ENCODE measurements around the gene TMEM258.

Gene TMEM258

DNA sequence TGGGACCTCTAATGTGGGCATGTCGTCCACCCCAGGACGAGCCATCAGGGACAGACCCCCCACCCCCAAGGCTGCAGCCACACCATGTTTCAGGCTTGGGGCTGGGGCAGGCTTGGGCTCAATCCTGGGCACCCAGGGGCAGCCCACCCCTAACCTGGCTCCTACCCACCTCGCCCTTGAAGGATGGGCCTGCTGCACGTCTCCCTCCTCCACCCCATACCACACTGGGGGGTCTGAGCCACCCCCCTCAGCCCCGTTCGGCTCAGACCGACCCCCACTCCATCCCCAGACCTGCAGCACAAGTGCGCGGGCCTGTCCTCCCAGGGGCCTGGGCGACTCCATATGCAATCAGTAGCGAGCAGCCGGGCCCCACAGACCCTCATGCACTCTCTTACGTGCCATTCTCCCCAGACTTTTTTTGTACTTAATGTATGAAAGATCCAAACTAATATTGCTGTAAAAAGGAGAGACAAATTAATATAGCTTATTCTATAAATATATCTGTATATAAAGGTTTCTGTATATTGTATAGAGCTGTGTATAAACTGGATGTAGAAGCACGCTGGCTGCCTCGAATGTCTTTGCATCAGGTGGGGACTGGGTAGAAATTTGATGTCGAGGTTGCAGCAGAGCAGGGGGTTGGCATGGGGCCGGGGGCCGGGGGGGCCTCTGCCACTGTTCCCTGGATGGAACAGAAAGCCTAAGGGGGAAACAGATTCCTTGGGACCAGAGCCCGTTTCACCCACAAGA is 45.8 kb downstream of the TMEM258 start:
- Histone ChIP-seq H3K36me3 (replicated peaks in 1 of 2; ENCODE audit: control insufficient read depth in 2 of 2, insufficient read depth in 2 of 2, low read length in 2 of 2) (peaks cover 8 to 16% of the 10 kb centered on the region in 2 donors), H3K23ac (ENCODE audit: low read depth, low read length, poor library complexity) (no peak overlapping the region), H2BK120ac (ENCODE audit: low read depth, low read length) (no peak overlapping the region), H3K79me1 (ENCODE audit: low read depth, low read length) (no peaks in the 10 kb centered on the region), H3K14ac (ENCODE audit: low read length) (peak overlapping the region; percentile 25), H3K18ac (ENCODE audit: low read length) (no peak overlapping the region), H3K27me3 (ENCODE audit: control insufficient read depth in 3 of 3, insufficient read depth in 3 of 3, low read depth in 1 of 3, low read length in 3 of 3) (peaks cover 0 to under 1% (median 0%) of the 10 kb centered on the region in 3 experiments), H3K9me3 (replicated peaks in 1 of 2; ENCODE audit: control insufficient read depth in 2 of 2, insufficient read depth in 1 of 2, low read depth in 1 of 2, low read length in 2 of 2) (no peaks in the 10 kb centered on the region), H2BK15ac (ENCODE audit: low read length) (no peak overlapping the region), H2BK12ac (ENCODE audit: low read length) (no peak overlapping the region), H3K9ac (ENCODE audit: low read depth, low read length, poor library complexity) (no peak overlapping the region), H3K27ac (replicated peaks; ENCODE audit: low read length) (no peak overlapping the region), H3K4me1 (ENCODE audit: control insufficient read depth in 2 of 2, insufficient read depth in 1 of 2, low read depth in 1 of 2, low read length in 2 of 2) (peaks cover 22 to 44% of the 10 kb centered on the region in 2 donors), H3K4me3 (ENCODE audit: low read length in 2 of 2) (no peak overlapping the region), H2AFZ (ENCODE audit: low read length) (no peak overlapping the region), H2BK5ac (ENCODE audit: low read length) (no peak overlapping the region), H2AK5ac (ENCODE audit: low read depth, low read length) (peak overlapping the region; percentile 63), H3K4me2 (ENCODE audit: insufficient read depth, low read length, poor library complexity, severe bottlenecking) (no peak overlapping the region), H4K91ac (ENCODE audit: low read depth, low read length, poor library complexity) (no peak overlapping the region), H3K4ac (ENCODE audit: low read length) (no peak overlapping the region), H4K8ac (ENCODE audit: low read depth, low read length) (no peak overlapping the region)
- no CpG with 5 or more reads among the region's 19 CpGs for WGBS, 2 donors (ENCODE audit: extremely low coverage in 2 of 2, insufficient read length in 2 of 2, insufficient replicate concordance in 1 of 2)
- DNase-seq (ENCODE audit: low spot score) = no peak

GRCh38 chr11:61745781-61746441 is 46.5 kb downstream of the TMEM258 start:
- no peak overlapping the region for H2BK120ac ChIP-seq (ENCODE audit: low read depth, low read length)

DNA sequence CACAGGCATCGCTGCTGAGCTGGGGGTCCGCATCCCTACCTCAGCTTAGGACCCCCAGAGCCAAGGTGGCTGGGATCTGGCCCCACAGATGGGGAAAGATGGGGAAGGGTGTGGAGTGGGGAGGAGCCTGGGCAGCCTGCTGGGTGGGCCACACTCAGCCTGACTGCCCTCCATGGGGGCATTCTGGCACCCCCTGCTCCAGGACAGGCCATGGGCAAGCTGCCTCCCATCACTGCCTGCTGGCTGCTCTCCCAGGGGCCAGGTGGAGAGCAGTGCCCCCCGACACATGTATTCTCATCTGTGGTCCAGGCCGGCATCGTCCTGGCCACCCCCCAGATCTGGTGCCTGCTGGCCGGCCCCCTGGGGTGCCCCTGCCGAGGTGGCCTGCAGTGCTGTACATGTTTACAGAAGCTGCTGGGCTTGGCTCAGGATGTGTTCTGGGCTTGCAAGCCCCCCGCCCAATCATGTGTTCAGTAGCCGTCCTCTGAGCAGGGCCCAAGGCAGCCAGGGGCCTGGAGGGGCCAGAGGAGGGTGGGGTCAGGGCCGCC is 47.7 kb downstream of the TMEM258 start:
- WGBS, 2 donors (ENCODE audit: extremely low coverage in 2 of 2, insufficient read length in 2 of 2, insufficient replicate concordance in 1 of 2) = no CpG with 5 or more reads among the region's 10 CpGs
- peaks cover 15 to 32% of the 10 kb centered on the region in 2 donors for H3K36me3 ChIP-seq (replicated peaks in 1 of 2; ENCODE audit: control insufficient read depth in 2 of 2, insufficient read depth in 2 of 2, low read length in 2 of 2)
- peak overlapping the region; percentile 85 for H3K18ac ChIP-seq (ENCODE audit: low read length)

More at GRCh38 chr11:61745781-61746441, 46.5 kb downstream of the TMEM258 start:
- no peak overlapping the region for H4K8ac ChIP-seq (ENCODE audit: low read depth, low read length)
- H3K4me3 ChIP-seq (ENCODE audit: low read length in 2 of 2) = no peak overlapping the region
- H3K23ac ChIP-seq (ENCODE audit: low read depth, low read length, poor library complexity) = peak overlapping the region; percentile 17
- no peak overlapping the region for H4K91ac ChIP-seq (ENCODE audit: low read depth, low read length, poor library complexity)
- peaks cover 22 to 44% of the 10 kb centered on the region in 2 donors for H3K4me1 ChIP-seq (ENCODE audit: control insufficient read depth in 2 of 2, insufficient read depth in 1 of 2, low read depth in 1 of 2, low read length in 2 of 2)
- peak overlapping the region; percentile 21 for H3K14ac ChIP-seq (ENCODE audit: low read length)
- peaks cover 12 to 20% of the 10 kb centered on the region in 2 donors for H3K36me3 ChIP-seq (replicated peaks in 1 of 2; ENCODE audit: control insufficient read depth in 2 of 2, insufficient read depth in 2 of 2, low read length in 2 of 2)
- peak overlapping the region; percentile 84 for H3K9ac ChIP-seq (ENCODE audit: low read depth, low read length, poor library complexity)
- H2AK5ac ChIP-seq (ENCODE audit: low read depth, low read length) = peak overlapping the region; percentile 54
- H3K9me3 ChIP-seq (replicated peaks in 1 of 2; ENCODE audit: control insufficient read depth in 2 of 2, insufficient read depth in 1 of 2, low read depth in 1 of 2, low read length in 2 of 2) = no peaks in the 10 kb centered on the region
- H3K4me2 ChIP-seq (ENCODE audit: insufficient read depth, low read length, poor library complexity, severe bottlenecking) = no peak overlapping the region
- DNase-seq (ENCODE audit: low spot score) = no peak
- no peak overlapping the region for H2BK12ac ChIP-seq (ENCODE audit: low read length)
- no peaks in the 10 kb centered on the region for H3K79me1 ChIP-seq (ENCODE audit: low read depth, low read length)
- H2AFZ ChIP-seq (ENCODE audit: low read length) = no peak overlapping the region
- H2BK15ac ChIP-seq (ENCODE audit: low read length) = no peak overlapping the region
- H2BK5ac ChIP-seq (ENCODE audit: low read length) = peak overlapping the region; percentile 14
- no peaks in the 10 kb centered on the region for H3K27me3 ChIP-seq (ENCODE audit: control insufficient read depth in 3 of 3, insufficient read depth in 3 of 3, low read depth in 1 of 3, low read length in 3 of 3)
- no peak overlapping the region for H3K4ac ChIP-seq (ENCODE audit: low read length)
- H3K27ac ChIP-seq (replicated peaks; ENCODE audit: low read length) = no peak overlapping the region
- WGBS, 2 donors (ENCODE audit: extremely low coverage in 2 of 2, insufficient read length in 2 of 2, insufficient replicate concordance in 1 of 2) = no CpG with 5 or more reads among the region's 15 CpGs
- H3K18ac ChIP-seq (ENCODE audit: low read length) = peak overlapping the region; percentile 49

GRCh38 chr11:61744181-61744580 is 48.2 kb downstream of the TMEM258 start:
- Histone ChIP-seq H2BK15ac (ENCODE audit: low read length) (no peak overlapping the region), H2AK5ac (ENCODE audit: low read depth, low read length) (no peak overlapping the region), H2BK5ac (ENCODE audit: low read length) (peak overlapping the region; percentile 29), H3K9ac (ENCODE audit: low read depth, low read length, poor library complexity) (peak overlapping the region; percentile 44), H3K18ac (ENCODE audit: low read length) (peak overlapping the region; percentile 85), H3K27ac (replicated peaks; ENCODE audit: low read length) (no peak overlapping the region), H3K27me3 (ENCODE audit: control insufficient read depth in 3 of 3, insufficient read depth in 3 of 3, low read depth in 1 of 3, low read length in 3 of 3) (no peaks in the 10 kb centered on the region), H4K91ac (ENCODE audit: low read depth, low read length, poor library complexity) (no peak overlapping the region), H3K36me3 (replicated peaks in 1 of 2; ENCODE audit: control insufficient read depth in 2 of 2, insufficient read depth in 2 of 2, low read length in 2 of 2) (peaks cover 15 to 35% of the 10 kb centered on the region in 2 donors), H3K23ac (ENCODE audit: low read depth, low read length, poor library complexity) (peak overlapping the region; percentile 8), H3K14ac (ENCODE audit: low read length) (peak overlapping the region; percentile 21), H2AFZ (ENCODE audit: low read length) (no peak overlapping the region), H2BK120ac (ENCODE audit: low read depth, low read length) (no peak overlapping the region), H3K9me3 (replicated peaks in 1 of 2; ENCODE audit: control insufficient read depth in 2 of 2, insufficient read depth in 1 of 2, low read depth in 1 of 2, low read length in 2 of 2) (no peaks in the 10 kb centered on the region), H3K4me3 (ENCODE audit: low read length in 2 of 2) (no peak overlapping the region), H3K4me1 (ENCODE audit: control insufficient read depth in 2 of 2, insufficient read depth in 1 of 2, low read depth in 1 of 2, low read length in 2 of 2) (peaks cover 11 to 34% of the 10 kb centered on the region in 2 donors), H2BK12ac (ENCODE audit: low read length) (no peak overlapping the region), H4K8ac (ENCODE audit: low read depth, low read length) (peak overlapping the region; percentile 23), H3K4me2 (ENCODE audit: insufficient read depth, low read length, poor library complexity, severe bottlenecking) (no peak overlapping the region), H3K4ac (ENCODE audit: low read length) (no peak overlapping the region), H3K79me1 (ENCODE audit: low read depth, low read length) (peaks cover 3% of the 10 kb centered on the region)
- DNase-seq (ENCODE audit: low spot score) = no peak
- WGBS, 2 donors (ENCODE audit: extremely low coverage in 2 of 2, insufficient read length in 2 of 2, insufficient replicate concordance in 1 of 2) = no CpG with 5 or more reads among the region's 20 CpGs

More for the DNA sequence above, 47.7 kb downstream of the TMEM258 start:
- H3K4me2 ChIP-seq (ENCODE audit: insufficient read depth, low read length, poor library complexity, severe bottlenecking) = no peak overlapping the region
- H2BK5ac ChIP-seq (ENCODE audit: low read length) = peak overlapping the region; percentile 29
- no peak overlapping the region for H4K8ac ChIP-seq (ENCODE audit: low read depth, low read length)
- no peak overlapping the region for H4K91ac ChIP-seq (ENCODE audit: low read depth, low read length, poor library complexity)
- H3K27me3 ChIP-seq (ENCODE audit: control insufficient read depth in 3 of 3, insufficient read depth in 3 of 3, low read depth in 1 of 3, low read length in 3 of 3) = no peaks in the 10 kb centered on the region
- no peaks in the 10 kb centered on the region for H3K9me3 ChIP-seq (replicated peaks in 1 of 2; ENCODE audit: control insufficient read depth in 2 of 2, insufficient read depth in 1 of 2, low read depth in 1 of 2, low read length in 2 of 2)
- no peak overlapping the region for H2BK15ac ChIP-seq (ENCODE audit: low read length)
- H3K23ac ChIP-seq (ENCODE audit: low read depth, low read length, poor library complexity) = peak overlapping the region; percentile 8
- H3K27ac ChIP-seq (replicated peaks; ENCODE audit: low read length) = no peak overlapping the region
- no peak overlapping the region for H2BK120ac ChIP-seq (ENCODE audit: low read depth, low read length)
- peak overlapping the region; percentile 44 for H3K9ac ChIP-seq (ENCODE audit: low read depth, low read length, poor library complexity)
- no peak for DNase-seq (ENCODE audit: low spot score)
- no peak overlapping the region for H2AFZ ChIP-seq (ENCODE audit: low read length)
- no peak overlapping the region for H3K4me3 ChIP-seq (ENCODE audit: low read length in 2 of 2)
- H3K79me1 ChIP-seq (ENCODE audit: low read depth, low read length) = no peaks in the 10 kb centered on the region
- H3K4ac ChIP-seq (ENCODE audit: low read length) = no peak overlapping the region
- H2AK5ac ChIP-seq (ENCODE audit: low read depth, low read length) = no peak overlapping the region
- H3K14ac ChIP-seq (ENCODE audit: low read length) = peak overlapping the region; percentile 21
- H3K4me1 ChIP-seq (ENCODE audit: control insufficient read depth in 2 of 2, insufficient read depth in 1 of 2, low read depth in 1 of 2, low read length in 2 of 2) = peaks cover 16 to 38% of the 10 kb centered on the region in 2 donors
- H2BK12ac ChIP-seq (ENCODE audit: low read length) = no peak overlapping the region

Data from neuronal stem cell (in vitro differentiated cells).